OCI-LY1 (cell line): Measurements from ENCODE around the gene SFT2D3.

Source experiments
- CTCF ChIP-seq: fragments of 200-600 bp; sonication (generic), shearing (Covaris generic); IDR thresholded peaks from 2 replicates; pipeline ENCODE4 v1.5.1; 2017; ENCODE audit warnings: mild to moderate bottlenecking, antibody characterized with exemption, low read length, moderate library complexity, mixed read lengths
- EZH2 ChIP-seq: fragments of 200-600 bp; sonication (generic), shearing (Covaris generic); IDR thresholded peaks from 2 replicates; pipeline ENCODE4 v1.8.0; 2017; ENCODE audit warnings: borderline replicate concordance, mixed run types, mild to moderate bottlenecking, antibody characterized with exemption, low read length, moderate library complexity, mixed read lengths

- no peak for TF ChIP-seq CTCF
- no peak for TF ChIP-seq EZH2
Observed at GRCh38 chr2:127706215-127706990, 5.1 kb downstream of the SFT2D3 start.
